CD4-positive, alpha-beta T cell (primary cell): ENCODE measurements around the gene PHF11. TPM values are rescaled to one million over a fixed set of nuclear protein-coding genes. Genes with fewer than 3 reads are reported as not detected.

Source experiments
- ATAC-seq: fragments of 200-7000 bp; cut with Tn5 transposase; one replicate; pipeline ENCODE4 v1.10.0; 2022; ENCODE audit warnings: mild to moderate bottlenecking; ENCODE audit not compliant: poor library complexity
- CTCF ChIA-PET: fragments of 350-600 bp; sonication (Branson Sonifier 250); formaldehyde crosslinking; loops from one replicate; lab custom pipeline; 2021; ENCODE audit warnings: antibody characterized with exemption, inconsistent platforms; lab: Charles Lee
- POLR2A ChIA-PET: fragments of 350-600 bp; sonication (Branson Sonifier 250); formaldehyde crosslinking; loops from one replicate; lab custom pipeline; 2021; ENCODE audit warnings: antibody characterized with exemption, inconsistent platforms; lab: Charles Lee
- DNase-seq, 14 experiments: peaks; one replicate each; pipeline ENCODE4 v3.0.0-alpha.2; 2013 to 2020; ENCODE audit warnings: mixed read lengths in 2 of 14
- H3K27ac ChIP-seq, 2 donors: one replicate each; pipeline versions ENCODE4 v1.5.1 to v1.7.0; 2013; ENCODE audit warnings: low read length in 2 of 2, low read depth in 1 of 2, mild to moderate bottlenecking in 1 of 2
- H3K27me3 ChIP-seq, 2 experiments: 1 replicate in 1 of 2; 2 replicates in 1 of 2; pipeline versions ENCODE4 v1.6.1 to v1.7.0; 2013; ENCODE audit warnings: low read length in 2 of 2, control low read depth in 1 of 2, mild to moderate bottlenecking in 1 of 2, moderate library complexity in 1 of 2; ENCODE audit not compliant: insufficient read depth in 2 of 2, control insufficient read depth in 1 of 2
- H3K36me3 ChIP-seq: one replicate; pipeline ENCODE4 v1.6.1; 2013; ENCODE audit warnings: low read length, control low read depth; ENCODE audit not compliant: insufficient read depth
- H3K4me1 ChIP-seq: one replicate; pipeline ENCODE4 v1.6.1; 2013; ENCODE audit warnings: low read length, control low read depth; ENCODE audit not compliant: insufficient read depth
- H3K4me3 ChIP-seq: one replicate; pipeline ENCODE4 v1.5.1; 2013; ENCODE audit warnings: mild to moderate bottlenecking, low read length, moderate library complexity
- H3K9me3 ChIP-seq, 2 experiments: 1 replicate in 1 of 2; 2 replicates in 1 of 2; pipeline versions ENCODE4 v1.6.1 to v1.7.0; 2013; ENCODE audit warnings: low read length in 2 of 2, mild to moderate bottlenecking in 2 of 2, control low read depth in 1 of 2, moderate library complexity in 1 of 2; ENCODE audit not compliant: control insufficient read depth in 1 of 2, insufficient read depth in 1 of 2
- H3K27ac Mint-ChIP-seq: one replicate; pipeline ENCODE4 v1.8.0; 2020; ENCODE audit warnings: mixed read lengths
- H3K27me3 Mint-ChIP-seq: one replicate; pipeline ENCODE4 v1.8.0; 2021; ENCODE audit warnings: mixed read lengths
- H3K36me3 Mint-ChIP-seq: one replicate; pipeline ENCODE4 v1.8.0; 2021; ENCODE audit warnings: low read depth, mixed read lengths
- H3K4me1 Mint-ChIP-seq: one replicate; pipeline ENCODE4 v1.8.0; 2021; ENCODE audit warnings: low read depth, mixed read lengths
- H3K4me3 Mint-ChIP-seq: one replicate; pipeline ENCODE4 v1.8.0; 2020; ENCODE audit warnings: mild to moderate bottlenecking, mixed read lengths
- H3K9me3 Mint-ChIP-seq: one replicate; pipeline ENCODE4 v1.8.0; 2020; ENCODE audit warnings: mixed read lengths
- intact Hi-C, 2 experiments: fragments of 100-400 bp; cut with DNase I in 1 of 2; cut with micrococcal nuclease in 1 of 2; formaldehyde crosslinking; loops; one replicate each; pipeline versions ENCODE4 v1.15.1 to v1.9.0; 2023 to 2025; cut with DNase I, micrococcal nuclease
- total RNA-seq, 174 experiments: library from RNA in 2 of 174; stranded (reverse) in 2 of 174; gene quantifications; one replicate each; pipeline ENCODE4 v1.2.3 and lab custom pipeline; 2021 to 2026
- TF ChIP-seq, protein P1 (sequence below): fragments of 200-600 bp; IDR thresholded peaks from one replicate; pipeline ENCODE4 v1.8.0; 2022; ENCODE audit warnings: antibody characterized with exemption, mild to moderate bottlenecking

Gene PHF11
- total RNA-seq, 2 experiments from 2014 or later, result 105 TPM

DNA sequence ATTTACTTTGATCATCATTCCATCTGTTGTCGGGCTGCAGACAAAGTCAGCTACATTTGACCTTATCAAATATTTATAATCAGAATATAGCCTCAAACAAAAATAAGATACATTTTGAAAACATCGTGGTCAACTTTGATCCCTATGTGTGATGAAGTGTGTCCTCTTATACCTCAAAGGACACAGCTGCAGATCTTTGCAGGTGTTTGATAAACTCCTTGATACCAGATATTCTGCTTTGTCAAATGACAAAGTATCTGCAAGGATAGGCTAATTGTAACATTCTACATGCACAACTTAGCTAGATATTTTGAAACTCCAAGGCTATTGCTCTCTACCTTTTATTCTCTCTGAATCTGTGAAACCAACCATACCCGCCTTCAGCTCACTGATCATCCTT, 44.0 kb downstream of the PHF11 start:
- Histone ChIP-seq H3K4me1 (peaks cover 9% of the 10 kb centered on the region), H3K4me3 (no peak overlapping the region), H3K27ac (no peak overlapping the region), H3K27me3 (no peaks in the 10 kb centered on the region), H3K36me3 (peaks cover 18% of the 10 kb centered on the region), H3K9me3 (no peaks in the 10 kb centered on the region)
- Mint-ChIP-seq H3K4me1 (peaks cover 22% of the 10 kb centered on the region), H3K27ac (peak overlapping the region; percentile 93), H3K4me3 (peak overlapping the region; percentile 86), H3K36me3 (peaks cover 54% of the 10 kb centered on the region), H3K27me3 (no peaks in the 10 kb centered on the region), H3K9me3 (no peaks in the 10 kb centered on the region)
- TF ChIP-seq, protein P1, sequence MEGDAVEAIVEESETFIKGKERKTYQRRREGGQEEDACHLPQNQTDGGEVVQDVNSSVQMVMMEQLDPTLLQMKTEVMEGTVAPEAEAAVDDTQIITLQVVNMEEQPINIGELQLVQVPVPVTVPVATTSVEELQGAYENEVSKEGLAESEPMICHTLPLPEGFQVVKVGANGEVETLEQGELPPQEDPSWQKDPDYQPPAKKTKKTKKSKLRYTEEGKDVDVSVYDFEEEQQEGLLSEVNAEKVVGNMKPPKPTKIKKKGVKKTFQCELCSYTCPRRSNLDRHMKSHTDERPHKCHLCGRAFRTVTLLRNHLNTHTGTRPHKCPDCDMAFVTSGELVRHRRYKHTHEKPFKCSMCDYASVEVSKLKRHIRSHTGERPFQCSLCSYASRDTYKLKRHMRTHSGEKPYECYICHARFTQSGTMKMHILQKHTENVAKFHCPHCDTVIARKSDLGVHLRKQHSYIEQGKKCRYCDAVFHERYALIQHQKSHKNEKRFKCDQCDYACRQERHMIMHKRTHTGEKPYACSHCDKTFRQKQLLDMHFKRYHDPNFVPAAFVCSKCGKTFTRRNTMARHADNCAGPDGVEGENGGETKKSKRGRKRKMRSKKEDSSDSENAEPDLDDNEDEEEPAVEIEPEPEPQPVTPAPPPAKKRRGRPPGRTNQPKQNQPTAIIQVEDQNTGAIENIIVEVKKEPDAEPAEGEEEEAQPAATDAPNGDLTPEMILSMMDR, result no peak
- POLR2A ChIA-PET, result interaction anchor here (0.6 to 3.2 kb wide), 10 partner anchors 12 to 253 kb away, joined by 3 to 23 read pairs (median 4); partner anchors contain the start of genes CAB39L, PHF11, RCBTB1 and SETDB2
- intact Hi-C loops, result loop anchor here in 1 of 2 experiments (5.0 kb wide), 1 partner anchor 42 kb away; the partner anchor contains the start of gene PHF11
- DNase-seq (no peak), ATAC-seq (no peak)
- CTCF ChIA-PET, result interaction anchor here (0.8 kb wide), 1 partner anchor 60 kb away, joined by 3 read pairs; no protein-coding TSS in a partner anchor

DNA sequence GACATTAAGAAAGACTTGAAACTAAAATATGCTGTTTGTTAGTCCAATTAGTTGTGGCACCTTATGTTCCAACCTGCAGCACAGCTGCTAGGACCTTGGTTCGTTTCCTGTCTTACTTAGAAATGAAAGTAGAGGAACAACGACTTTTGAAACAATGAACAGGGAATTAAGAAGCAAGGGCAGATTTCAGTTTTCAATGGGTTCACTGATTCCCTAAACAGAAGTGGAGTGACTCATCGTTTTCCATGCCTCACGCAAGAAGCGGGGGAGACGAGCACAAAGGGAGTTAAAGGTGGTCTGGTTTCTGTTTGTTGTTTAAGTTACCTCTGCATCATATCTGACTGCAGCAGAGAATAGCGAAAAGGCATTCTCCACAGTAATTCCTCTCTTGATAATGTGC, 44.8 kb downstream of the PHF11 start:
- DNase-seq (peak in 5 of 14 experiments; percentile 7 to 32 (median 25)), ATAC-seq (peak; percentile 66)
- H3K27ac Mint-ChIP-seq, result peak overlapping the region; percentile 93
- no peaks in the 10 kb centered on the region for H3K27me3 Mint-ChIP-seq
- H3K4me1 Mint-ChIP-seq, result peaks cover 22% of the 10 kb centered on the region
- peaks cover 58% of the 10 kb centered on the region for H3K36me3 Mint-ChIP-seq
- intact Hi-C loops, result loop anchor here in 1 of 2 experiments (5.0 kb wide), 1 partner anchor 43 kb away; the partner anchor contains the start of gene PHF11
- POLR2A ChIA-PET, result interaction anchor here (0.7 to 3.2 kb wide), 9 partner anchors 20 to 253 kb away, joined by 3 to 23 read pairs (median 3); partner anchors contain the start of genes CAB39L, PHF11, RCBTB1 and SETDB2
- Histone ChIP-seq H3K27me3 (no peaks in the 10 kb centered on the region), H3K27ac (peak overlapping the region in 1 of 2 donors; percentile 30), H3K36me3 (peaks cover 23% of the 10 kb centered on the region), H3K9me3 (no peaks in the 10 kb centered on the region), H3K4me1 (peaks cover 9% of the 10 kb centered on the region), H3K4me3 (peak overlapping the region; percentile 44)
- TF ChIP-seq, protein P1, result no peak
- CTCF ChIA-PET, result interaction anchor here (0.8 kb wide), 1 partner anchor 60 kb away, joined by 3 read pairs; no protein-coding TSS in a partner anchor
- no peaks in the 10 kb centered on the region for H3K9me3 Mint-ChIP-seq
- peak overlapping the region; percentile 86 for H3K4me3 Mint-ChIP-seq

DNA sequence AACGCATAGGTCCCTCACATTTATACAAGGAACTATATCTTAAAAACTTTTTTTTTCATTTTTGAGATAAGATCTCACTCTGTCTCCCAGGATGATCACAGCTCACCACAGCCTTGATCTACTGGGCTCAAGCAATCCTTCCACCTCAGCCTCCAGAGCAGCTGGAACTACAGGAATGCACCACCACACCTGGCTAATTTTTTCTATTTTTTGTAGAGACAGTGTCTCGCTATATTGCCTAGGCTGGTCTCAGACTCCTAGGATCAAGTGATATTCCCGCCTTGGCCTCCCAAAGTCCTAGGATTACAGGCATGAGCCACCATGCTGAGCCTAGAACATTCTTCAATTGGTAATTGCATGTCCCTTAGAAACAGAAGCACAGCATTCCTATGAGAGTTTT, 47.9 kb downstream of the PHF11 start:
- no peak for DNase-seq
- TF ChIP-seq, protein P1, result no peak
- no peak overlapping the region for H3K4me3 Mint-ChIP-seq
- POLR2A ChIA-PET, result interaction anchor here (0.6 kb wide), 1 partner anchor 48 kb away, joined by 3 read pairs; the partner anchor contains the start of gene PHF11
- Histone ChIP-seq H3K36me3 (peaks cover 37% of the 10 kb centered on the region), H3K4me1 (peaks cover 9% of the 10 kb centered on the region), H3K27ac (no peak overlapping the region), H3K9me3 (no peaks in the 10 kb centered on the region), H3K27me3 (no peaks in the 10 kb centered on the region), H3K4me3 (no peak overlapping the region)
- no peaks in the 10 kb centered on the region for H3K9me3 Mint-ChIP-seq
- CTCF ChIA-PET, result no interaction called here
- no peaks in the 10 kb centered on the region for H3K27me3 Mint-ChIP-seq
- ATAC-seq, result no peak
- peaks cover 22% of the 10 kb centered on the region for H3K4me1 Mint-ChIP-seq
- H3K36me3 Mint-ChIP-seq, result peaks cover 68% of the 10 kb centered on the region
- intact Hi-C loops, result loop anchor here in 1 of 2 experiments (5.0 kb wide), 1 partner anchor 46 kb away; the partner anchor contains the start of gene PHF11
- H3K27ac Mint-ChIP-seq, result no peak overlapping the region
